Esophagus squamous epithelium (tissue), 5 donors: ENCODE measurements around the gene RND1. TPM values are rescaled to one million over a fixed set of nuclear protein-coding genes. Genes with fewer than 3 reads are reported as not detected.
A peak's percentile ranks its signal among the peaks of the same experiment; 100 is the strongest.

Experiments
- DNase-seq: peaks from one replicate; lab custom pipeline; 2025; lab: John Stamatoyannopoulos, UW
- H3K27ac ChIP-seq, 4 donors: fragments of 200-600 bp; sonication (generic); one replicate each; pipeline ENCODE4 v1.5.1; 2016 to 2019; ENCODE audit warnings: mild to moderate bottlenecking in 1 of 4
- H3K27me3 ChIP-seq, 4 donors: fragments of 200-600 bp; sonication (generic); 1 replicate in 3 of 4; 2 replicates in 1 of 4; pipeline versions ENCODE4 v1.5.1 to v1.6.0; 2017 to 2021; ENCODE audit warnings: antibody characterized with exemption in 1 of 4
- H3K36me3 ChIP-seq, 3 donors: fragments of 200-600 bp; sonication (generic); one replicate each; pipeline ENCODE4 v1.5.1; 2016 to 2019
- H3K4me1 ChIP-seq, 3 donors: fragments of 200-600 bp; sonication (generic); one replicate each; pipeline ENCODE4 v1.5.1; 2017 to 2019
- H3K4me3 ChIP-seq, 4 donors: fragments of 200-600 bp; sonication (generic); 1 replicate in 3 of 4; 2 replicates in 1 of 4; pipeline ENCODE4 v1.5.1; 2016 to 2019; ENCODE audit warnings: mild to moderate bottlenecking in 2 of 4, moderate library complexity in 1 of 4
- H3K9me3 ChIP-seq, 3 donors: fragments of 200-600 bp; sonication (generic); one replicate each; pipeline ENCODE4 v1.5.1; 2016 to 2019
- POLR2A ChIP-seq, 4 donors: fragments of 450-650 bp; IDR thresholded peaks; one replicate each; pipeline ENCODE4 v1.6.1; 2017; ENCODE audit warnings: antibody characterized with exemption in 4 of 4, mild to moderate bottlenecking in 4 of 4, moderate library complexity in 3 of 4
- WGBS, 2 donors: methylation state at CpG; one replicate each; pipeline ENCODE4 v1.1.5; 2018; 5-methylcytosine and 5-hydroxymethylcytosine counted together
- intact Hi-C: fragments of 100-400 bp; cut with DNase I; formaldehyde crosslinking; loops from one replicate; pipeline ENCODE4 v1.15.0; 2022
- total RNA-seq, 4 donors: library from RNA; depleted of rRNA; stranded (reverse); fragments of >200 nt; gene quantifications; one replicate each; pipeline ENCODE4 v1.1.0, GENCODE V29; 2016
- TF ChIP-seq, protein P1 (sequence below), 6 experiments: fragments of 450-650 bp in 4 of 6; fragments of 200-600 bp in 2 of 6; sonication (generic) in 2 of 6; IDR thresholded peaks; one replicate each; pipeline ENCODE4 v1.5.1; 2016 to 2019; ENCODE audit warnings: antibody characterized with exemption in 6 of 6, mild to moderate bottlenecking in 4 of 6, moderate library complexity in 4 of 6
- donor health status: DM: yes; HTN: yes; CAD: no.

The RND1 gene
- total RNA-seq, 4 donors from 2014 or later: 0.57 to 6.1 (median 0.95) TPM

DNA sequence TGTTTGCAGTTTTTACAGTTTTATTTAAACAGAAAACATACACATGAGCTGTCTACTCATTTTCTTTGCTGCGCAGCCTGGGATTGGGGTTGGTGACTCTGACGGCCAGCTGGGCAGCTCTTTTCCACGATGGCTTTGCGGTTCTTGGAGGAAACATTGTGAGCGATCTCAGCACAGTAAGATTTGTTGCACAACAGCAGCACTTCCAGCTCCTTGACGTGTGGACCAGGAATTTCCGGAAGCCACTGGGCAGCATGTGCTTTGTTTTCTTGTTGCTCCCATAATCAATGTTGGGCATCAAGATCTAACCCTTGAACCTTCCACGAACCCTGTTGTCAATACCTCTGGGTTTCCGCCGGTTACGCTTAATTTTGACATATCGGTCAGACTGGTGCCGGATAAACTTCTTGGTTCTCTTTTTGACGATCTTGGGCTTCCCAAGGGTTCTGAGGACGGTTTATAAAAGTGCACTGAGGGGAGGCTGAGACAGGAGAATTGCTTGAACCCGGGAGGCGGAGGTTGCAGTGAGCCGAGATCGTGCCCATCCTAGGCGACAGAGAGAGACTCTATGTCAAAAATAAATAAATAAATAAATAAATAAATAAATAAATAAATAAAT is 37.8 kb upstream of the RND1 start:
- no peak overlapping the region for H3K27ac ChIP-seq
- no peak for DNase-seq

GRCh38 chr12:48901278-48901677 is 35.6 kb upstream of the RND1 start:
- H3K27me3 ChIP-seq: peaks cover 0 to 5% (median 0%) of the 10 kb centered on the region in 4 donors
- intact Hi-C loops: no loop called here
- no peak for DNase-seq
- no peak overlapping the region for H3K4me3 ChIP-seq
- H3K36me3 ChIP-seq: no peaks in the 10 kb centered on the region
- TF ChIP-seq, protein P1, sequence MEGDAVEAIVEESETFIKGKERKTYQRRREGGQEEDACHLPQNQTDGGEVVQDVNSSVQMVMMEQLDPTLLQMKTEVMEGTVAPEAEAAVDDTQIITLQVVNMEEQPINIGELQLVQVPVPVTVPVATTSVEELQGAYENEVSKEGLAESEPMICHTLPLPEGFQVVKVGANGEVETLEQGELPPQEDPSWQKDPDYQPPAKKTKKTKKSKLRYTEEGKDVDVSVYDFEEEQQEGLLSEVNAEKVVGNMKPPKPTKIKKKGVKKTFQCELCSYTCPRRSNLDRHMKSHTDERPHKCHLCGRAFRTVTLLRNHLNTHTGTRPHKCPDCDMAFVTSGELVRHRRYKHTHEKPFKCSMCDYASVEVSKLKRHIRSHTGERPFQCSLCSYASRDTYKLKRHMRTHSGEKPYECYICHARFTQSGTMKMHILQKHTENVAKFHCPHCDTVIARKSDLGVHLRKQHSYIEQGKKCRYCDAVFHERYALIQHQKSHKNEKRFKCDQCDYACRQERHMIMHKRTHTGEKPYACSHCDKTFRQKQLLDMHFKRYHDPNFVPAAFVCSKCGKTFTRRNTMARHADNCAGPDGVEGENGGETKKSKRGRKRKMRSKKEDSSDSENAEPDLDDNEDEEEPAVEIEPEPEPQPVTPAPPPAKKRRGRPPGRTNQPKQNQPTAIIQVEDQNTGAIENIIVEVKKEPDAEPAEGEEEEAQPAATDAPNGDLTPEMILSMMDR (IDR thresholded peaks at IDR 0.05): no peak
- TF ChIP-seq POLR2A (IDR thresholded peaks at IDR 0.05): no peak
- H3K27ac ChIP-seq: no peak overlapping the region
- WGBS, 2 donors: 73 to 87% methylated on average over 2 of the region's 2 CpGs
- no peaks in the 10 kb centered on the region for H3K9me3 ChIP-seq
- peaks cover 0 to 11% (median 0%) of the 10 kb centered on the region in 3 donors for H3K4me1 ChIP-seq

More for the DNA sequence above, 37.8 kb upstream of the RND1 start:
- H3K4me1 ChIP-seq: peaks cover 0 to 11% (median 0%) of the 10 kb centered on the region in 3 donors
- intact Hi-C loops: no loop called here
- no peaks in the 10 kb centered on the region for H3K36me3 ChIP-seq
- TF ChIP-seq POLR2A (IDR thresholded peaks at IDR 0.05): no peak
- TF ChIP-seq, protein P1 (IDR thresholded peaks at IDR 0.05): no peak
- 46 to 60% methylated on average over 13 to 15 of the region's 20 CpGs for WGBS, 2 donors
- H3K27me3 ChIP-seq: no peaks in the 10 kb centered on the region
- peak overlapping the region in 1 of 4 donors; percentile 7 for H3K4me3 ChIP-seq
- H3K9me3 ChIP-seq: no peaks in the 10 kb centered on the region

GRCh38 chr12:48899651-48900050 is 34.0 kb upstream of the RND1 start:
- no peaks in the 10 kb centered on the region for H3K9me3 ChIP-seq
- peaks cover 0 to 5% (median 0%) of the 10 kb centered on the region in 4 donors for H3K27me3 ChIP-seq
- TF ChIP-seq, protein P1 (IDR thresholded peaks at IDR 0.05): no peak
- TF ChIP-seq POLR2A (IDR thresholded peaks at IDR 0.05): no peak
- H3K4me1 ChIP-seq: peaks cover 0 to 11% (median 0%) of the 10 kb centered on the region in 3 donors
- H3K4me3 ChIP-seq: no peak overlapping the region
- 57 to 64% methylated on average over 2 of the region's 2 CpGs for WGBS, 2 donors
- no peaks in the 10 kb centered on the region for H3K36me3 ChIP-seq
- DNase-seq: no peak
- H3K27ac ChIP-seq: no peak overlapping the region
- intact Hi-C loops: no loop called here

DNA sequence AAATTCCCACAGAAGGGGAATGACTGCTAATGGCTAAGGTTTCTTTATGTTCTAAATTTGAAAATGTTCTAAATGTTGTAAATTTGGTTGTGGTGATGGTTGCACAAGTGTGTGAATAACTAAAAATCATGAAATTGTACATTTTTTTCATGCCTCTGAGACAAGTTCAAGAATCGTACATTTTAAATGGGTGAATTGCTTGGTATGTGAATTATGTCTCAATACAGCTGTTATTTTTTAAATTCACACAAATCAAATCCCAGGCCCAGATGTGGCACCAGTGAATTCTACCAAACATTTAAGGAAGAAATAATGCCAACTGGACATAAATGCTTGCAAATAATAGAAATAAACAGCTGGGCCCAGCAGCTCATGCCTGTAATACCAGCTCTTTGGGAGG is 28.6 kb upstream of the RND1 start:
- Histone ChIP-seq H3K9me3 (no peaks in the 10 kb centered on the region), H3K4me3 (no peak overlapping the region), H3K27me3 (peaks cover 0 to 31% (median 0%) of the 10 kb centered on the region in 4 donors), H3K27ac (no peak overlapping the region), H3K4me1 (peaks cover 8 to 11% (median 9%) of the 10 kb centered on the region in 3 donors), H3K36me3 (no peaks in the 10 kb centered on the region)
- WGBS, 2 donors: 67% methylated on average over 1 of the region's 1 CpG
- TF ChIP-seq POLR2A (IDR thresholded peaks at IDR 0.05): no peak
- TF ChIP-seq, protein P1 (IDR thresholded peaks at IDR 0.05): no peak
- intact Hi-C loops: no loop called here
- DNase-seq: no peak

DNA sequence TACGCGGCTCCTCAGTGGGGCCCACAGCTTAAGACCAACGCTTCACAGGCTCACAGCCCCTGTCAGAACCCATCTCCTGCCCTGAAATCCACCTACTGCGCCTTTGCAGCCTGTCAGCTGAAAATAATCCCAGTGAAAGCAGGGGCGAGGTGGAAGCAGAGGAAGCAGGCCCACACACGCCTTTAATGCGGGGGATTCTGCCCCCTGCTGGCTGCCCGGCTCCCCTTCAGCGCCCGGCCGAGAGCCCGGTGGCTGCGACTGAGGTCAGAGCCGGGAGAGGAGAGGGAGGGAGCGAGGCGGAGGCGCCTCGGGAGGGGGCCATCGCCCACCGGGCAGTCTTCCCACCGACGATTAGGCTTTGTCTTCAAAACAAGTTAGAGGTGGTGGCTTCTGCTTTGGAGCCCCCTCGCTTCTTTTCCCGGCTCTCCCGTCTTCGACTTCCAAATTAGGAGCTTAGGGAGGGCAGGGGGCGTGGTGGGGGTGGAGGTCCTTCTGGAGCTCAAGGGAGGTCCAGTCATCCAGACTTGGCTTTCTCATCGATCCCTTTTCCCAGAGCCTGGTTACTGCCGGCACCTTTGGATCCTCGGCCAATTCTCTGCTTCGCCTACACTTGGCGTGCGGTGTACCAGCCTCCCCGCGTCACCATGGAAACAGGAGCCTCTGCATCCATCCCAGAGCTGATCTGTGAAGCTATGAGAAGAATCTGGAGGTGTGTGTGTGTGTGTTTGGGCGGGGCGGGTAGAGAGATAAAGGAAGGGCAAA is 25.2 kb upstream of the RND1 start:
- 5 to 21% methylated on average over 6 to 34 of the region's 37 CpGs for WGBS, 2 donors
- H3K36me3 ChIP-seq: no peaks in the 10 kb centered on the region
- intact Hi-C loops: loop anchor here (2.0 kb wide), 1 partner anchor 38 kb away; the partner anchor contains the start of gene DDX23
- peak overlapping the region in 3 of 4 donors; percentile 14 to 46 (median 32) for H3K4me3 ChIP-seq
- no peak overlapping the region for H3K27ac ChIP-seq
- no peak for DNase-seq
- H3K9me3 ChIP-seq: no peaks in the 10 kb centered on the region
- TF ChIP-seq, protein P1 (IDR thresholded peaks at IDR 0.05): peak; percentile 71 to 95 (median 90)
- no peak for TF ChIP-seq POLR2A (IDR thresholded peaks at IDR 0.05)
- H3K27me3 ChIP-seq: peaks cover 0 to 26% (median 0%) of the 10 kb centered on the region in 4 donors
- peaks cover 8 to 11% (median 9%) of the 10 kb centered on the region in 3 donors for H3K4me1 ChIP-seq
